ENCODE data around the gene UBE2H.

UBE2H gene

DNA sequence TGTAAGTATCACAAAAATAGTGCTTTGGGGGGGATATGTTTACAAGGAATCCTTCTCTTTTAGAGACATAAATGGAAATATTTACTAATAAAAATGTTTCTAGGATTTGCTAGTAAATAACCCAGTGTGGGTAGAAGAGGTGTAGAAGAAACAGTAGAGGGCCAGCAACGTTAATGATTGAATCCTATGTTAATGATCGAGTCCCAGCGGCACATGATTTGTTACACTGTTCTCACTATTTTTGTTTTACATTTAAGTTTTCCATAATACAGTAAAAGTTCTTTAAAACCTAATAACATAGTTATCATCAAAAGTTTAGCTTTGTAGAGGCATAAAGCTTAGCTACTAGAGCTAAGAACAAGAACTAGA, 66.0 kb downstream of the UBE2H start:
- TF ChIP-seq, protein P1, sequence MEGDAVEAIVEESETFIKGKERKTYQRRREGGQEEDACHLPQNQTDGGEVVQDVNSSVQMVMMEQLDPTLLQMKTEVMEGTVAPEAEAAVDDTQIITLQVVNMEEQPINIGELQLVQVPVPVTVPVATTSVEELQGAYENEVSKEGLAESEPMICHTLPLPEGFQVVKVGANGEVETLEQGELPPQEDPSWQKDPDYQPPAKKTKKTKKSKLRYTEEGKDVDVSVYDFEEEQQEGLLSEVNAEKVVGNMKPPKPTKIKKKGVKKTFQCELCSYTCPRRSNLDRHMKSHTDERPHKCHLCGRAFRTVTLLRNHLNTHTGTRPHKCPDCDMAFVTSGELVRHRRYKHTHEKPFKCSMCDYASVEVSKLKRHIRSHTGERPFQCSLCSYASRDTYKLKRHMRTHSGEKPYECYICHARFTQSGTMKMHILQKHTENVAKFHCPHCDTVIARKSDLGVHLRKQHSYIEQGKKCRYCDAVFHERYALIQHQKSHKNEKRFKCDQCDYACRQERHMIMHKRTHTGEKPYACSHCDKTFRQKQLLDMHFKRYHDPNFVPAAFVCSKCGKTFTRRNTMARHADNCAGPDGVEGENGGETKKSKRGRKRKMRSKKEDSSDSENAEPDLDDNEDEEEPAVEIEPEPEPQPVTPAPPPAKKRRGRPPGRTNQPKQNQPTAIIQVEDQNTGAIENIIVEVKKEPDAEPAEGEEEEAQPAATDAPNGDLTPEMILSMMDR (conservative IDR thresholded peaks at IDR 0.05; ENCODE audit: low read length) = no peak
- DNase-seq (ENCODE audit: low read depth) = no peak
- H3K4me3 ChIP-seq (ENCODE audit: low read length) = no peak overlapping the region

DNA sequence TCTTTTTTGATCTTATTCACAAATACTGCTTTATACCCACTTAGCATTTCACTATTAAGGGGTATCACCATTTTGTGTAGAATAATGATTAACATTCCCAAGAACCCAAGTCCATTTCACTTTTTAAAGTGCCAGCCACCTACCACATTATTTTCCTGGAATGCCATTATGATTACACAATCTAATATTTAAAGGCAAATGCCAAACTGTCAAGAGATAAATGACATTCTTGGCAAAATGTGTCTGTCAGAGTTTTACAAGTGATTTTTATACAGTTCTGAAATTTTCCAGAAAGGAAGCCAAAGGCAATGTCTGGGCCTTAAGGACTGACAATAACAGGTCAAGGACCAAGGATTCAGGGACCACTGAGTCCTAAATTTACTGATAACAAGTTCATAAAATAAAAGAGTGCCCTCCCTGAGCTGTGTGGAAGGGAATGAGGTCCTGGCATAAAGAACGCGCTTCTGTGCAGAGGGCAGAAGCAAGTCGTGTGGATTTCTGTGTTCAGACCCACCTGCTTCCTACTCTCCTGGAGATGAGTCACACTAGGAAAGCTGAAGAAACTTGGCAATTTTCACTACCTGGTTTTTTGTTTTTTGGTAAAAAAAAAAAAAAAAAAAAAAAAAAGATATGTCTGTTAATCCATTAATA, 66.5 kb downstream of the UBE2H start:
- TF ChIP-seq, protein P1 (conservative IDR thresholded peaks at IDR 0.05; ENCODE audit: low read length) = no peak
- DNase-seq (ENCODE audit: low read depth) = no peak
- H3K4me3 ChIP-seq (ENCODE audit: low read length) = no peak overlapping the region

DNA sequence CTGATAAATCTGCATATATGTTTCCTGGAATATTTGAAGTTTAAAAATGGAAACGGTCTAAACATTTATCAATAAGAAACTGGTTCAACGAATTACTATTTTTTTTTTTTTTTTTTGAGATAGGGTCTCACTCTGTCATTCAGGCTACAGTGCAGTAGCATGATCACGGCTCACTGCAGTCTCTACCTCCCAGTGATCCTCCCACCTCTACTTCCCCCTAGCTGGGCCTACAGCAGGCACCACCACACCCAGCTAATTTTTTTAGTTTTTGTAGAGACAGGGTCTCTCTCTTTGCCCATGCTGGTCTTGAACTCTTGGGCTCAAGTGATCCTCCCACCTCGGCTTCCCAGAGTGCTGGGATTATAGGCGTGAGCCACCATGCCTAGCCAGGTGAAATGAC, 68.3 kb downstream of the UBE2H start:
- DNase-seq (ENCODE audit: low read depth) = no peak
- no peak overlapping the region for H3K4me3 ChIP-seq (ENCODE audit: low read length)
- TF ChIP-seq, protein P1 (conservative IDR thresholded peaks at IDR 0.05; ENCODE audit: low read length) = no peak

DNA sequence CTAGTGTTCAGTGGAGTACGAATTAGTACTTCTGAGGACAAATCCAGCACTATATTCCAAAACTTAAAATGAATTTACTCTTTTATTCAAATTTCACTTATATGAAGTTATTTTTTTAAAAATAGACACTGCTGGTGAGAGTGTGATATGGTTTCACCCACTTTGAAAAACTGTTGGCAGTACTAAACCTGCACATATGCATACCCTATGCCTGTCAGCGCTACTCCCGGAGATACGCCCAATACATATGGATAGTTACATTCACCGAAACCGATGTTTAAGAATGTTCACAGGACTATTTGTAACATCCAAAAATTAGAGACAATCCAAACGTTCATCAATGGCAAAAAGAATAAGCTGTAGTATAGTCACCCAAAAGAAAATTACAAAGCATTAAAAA, 69.6 kb downstream of the UBE2H start:
- DNase-seq (ENCODE audit: low read depth) = no peak
- TF ChIP-seq, protein P1 (conservative IDR thresholded peaks at IDR 0.05; ENCODE audit: low read length) = no peak
- H3K4me3 ChIP-seq (ENCODE audit: low read length) = no peak overlapping the region

DNA sequence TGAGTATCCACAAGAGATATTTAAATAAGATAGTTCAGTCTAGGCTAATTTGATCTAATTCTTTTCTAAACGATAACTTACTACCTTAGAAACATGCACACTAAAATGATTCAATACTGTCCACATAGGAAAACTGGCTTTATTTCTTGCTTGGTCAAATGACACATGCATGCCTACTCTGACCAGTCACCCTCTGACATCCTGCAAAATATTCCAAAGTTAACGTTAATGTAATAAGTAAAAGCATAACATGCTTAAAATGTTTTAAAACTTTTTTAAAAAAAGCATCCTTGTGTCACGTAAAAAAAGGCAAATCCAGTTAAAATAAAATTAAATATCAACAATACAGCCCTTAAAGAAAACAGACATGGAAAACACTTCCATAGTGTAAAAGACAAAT, 70.2 kb downstream of the UBE2H start:
- TF ChIP-seq, protein P1 (conservative IDR thresholded peaks at IDR 0.05; ENCODE audit: low read length) = no peak
- peak; percentile 54 for DNase-seq (ENCODE audit: low read depth)
- H3K4me3 ChIP-seq (ENCODE audit: low read length) = no peak overlapping the region

DNA sequence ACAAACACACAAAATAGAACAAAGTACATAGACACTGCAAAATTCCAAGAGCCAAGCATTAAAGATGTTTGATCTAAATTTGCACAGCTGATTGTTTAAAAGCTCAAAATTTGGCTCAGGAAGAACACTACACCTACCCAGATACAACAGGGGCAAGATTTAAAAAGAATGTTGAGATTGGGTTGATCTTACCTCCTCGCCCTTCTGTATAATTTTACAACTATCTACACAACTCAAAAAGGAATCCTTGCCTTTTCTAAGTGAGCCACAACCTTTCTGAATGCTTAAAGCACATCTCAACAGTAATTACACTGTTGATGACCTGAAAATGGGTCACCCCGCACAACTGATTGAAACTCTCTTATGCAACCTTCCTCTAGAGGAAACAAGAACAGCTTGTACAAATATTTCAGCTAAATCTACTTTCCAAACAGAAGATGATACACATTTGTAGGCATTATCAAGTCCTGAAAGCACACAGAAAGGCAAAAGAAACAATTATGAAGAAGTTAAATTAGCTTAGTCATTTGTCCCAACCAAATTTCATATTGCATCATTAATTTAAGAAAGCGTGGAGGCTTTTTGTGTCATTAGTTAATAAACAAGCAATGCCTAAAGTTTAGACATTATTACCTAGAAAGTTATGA, 75.5 kb downstream of the UBE2H start:
- no peak overlapping the region for H3K4me3 ChIP-seq (ENCODE audit: low read length)
- TF ChIP-seq, protein P1 (conservative IDR thresholded peaks at IDR 0.05; ENCODE audit: low read length) = no peak
- DNase-seq (ENCODE audit: low read depth) = no peak

DNA sequence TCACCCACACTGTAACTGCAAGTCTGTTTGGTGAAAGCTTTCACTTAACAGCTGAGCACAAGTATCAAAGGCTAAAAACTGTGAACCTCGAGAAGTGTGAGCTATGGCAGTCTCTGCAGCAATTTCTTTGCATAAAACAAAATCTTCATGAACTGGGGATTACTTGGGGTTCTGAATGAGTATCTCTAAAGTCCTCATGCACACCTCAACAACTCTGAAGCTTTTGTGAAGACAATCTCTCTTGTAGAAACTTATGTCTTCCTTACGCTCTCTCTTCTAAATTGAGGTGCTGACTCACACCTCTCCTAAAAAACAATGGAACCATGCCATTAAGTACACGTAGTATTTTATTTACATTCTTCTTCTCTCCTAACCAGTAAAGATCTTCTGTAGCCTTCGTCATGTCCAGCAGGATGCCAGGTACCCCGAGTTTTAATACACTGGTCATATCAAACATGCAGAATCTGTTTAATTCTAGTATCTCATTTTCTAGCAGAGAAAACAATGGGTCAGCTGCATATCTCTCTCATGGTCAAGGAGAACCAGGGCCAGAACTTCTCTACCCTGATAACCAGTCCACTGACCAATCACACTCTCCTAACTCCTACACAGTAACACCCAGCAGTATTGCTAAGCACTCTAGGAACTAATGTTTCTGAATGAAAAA, 76.9 kb downstream of the UBE2H start:
- TF ChIP-seq, protein P1 (conservative IDR thresholded peaks at IDR 0.05; ENCODE audit: low read length) = no peak
- DNase-seq (ENCODE audit: low read depth) = peak; percentile 40
- no peak overlapping the region for H3K4me3 ChIP-seq (ENCODE audit: low read length)

Data from AG10803 (cell line).